ENCODE results near the gene AIMP2. TPM values are rescaled to one million over a fixed set of nuclear protein-coding genes. Genes with fewer than 3 reads are reported as not detected.
"Not testable (repeated sequence)": the region's sequence is repeated elsewhere in the genome, so short reads cannot be mapped to it uniquely, and the experiment has no call there.

The AIMP2 gene
- total RNA-seq, 1 experiment from 2014 or later, result 61.8 TPM

DNA sequence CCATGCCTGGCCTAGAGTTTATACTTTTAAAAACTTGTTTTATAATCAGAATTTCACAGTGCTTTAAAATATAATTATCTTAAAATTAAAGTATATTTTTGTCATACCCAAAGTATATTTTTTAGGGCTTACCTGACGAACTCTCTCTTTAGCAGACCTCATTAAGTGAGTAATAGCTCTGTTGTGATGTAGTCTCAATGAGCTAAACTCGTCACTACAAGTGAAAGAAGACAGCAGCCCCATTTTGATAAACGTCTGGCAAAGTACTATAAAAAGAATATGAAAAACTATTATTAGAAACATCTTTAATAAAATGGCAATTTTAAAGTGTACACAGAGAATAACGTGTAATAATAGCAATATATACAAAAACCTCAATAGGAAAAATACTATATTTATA, 40.7 kb downstream of the AIMP2 start:
- Histone ChIP-seq H3K79me2 (ENCODE audit: insufficient read depth, low read length) (peaks cover 18% of the 10 kb centered on the region), H3K4me2 (ENCODE audit: low read length) (no peak overlapping the region), H3K4me1 (ENCODE audit: control insufficient read depth in 1 of 2, insufficient read depth in 2 of 2, low read length in 2 of 2) (no peaks in the 10 kb centered on the region), H2AFZ (ENCODE audit: low read depth, low read length, poor library complexity, severe bottlenecking) (no peak overlapping the region), H3K9ac (ENCODE audit: low read length) (no peak overlapping the region), H3K27me3 (ENCODE audit: insufficient read depth, low read length) (no peaks in the 10 kb centered on the region), H3K4me3 (replicated peaks in 1 of 2; ENCODE audit: low read depth in 1 of 2, low read length in 2 of 2) (no peak overlapping the region), H3K36me3 (ENCODE audit: control insufficient read depth in 1 of 2, insufficient read depth in 2 of 2, low read length in 2 of 2) (peaks cover 17 to 42% of the 10 kb centered on the region in 2 experiments), H3K27ac (ENCODE audit: low read depth, low read length) (no peak overlapping the region), H3K9me2 (ENCODE audit: insufficient read depth) (no peaks in the 10 kb centered on the region), H3K9me3 (ENCODE audit: control insufficient read depth in 1 of 2, insufficient read depth in 1 of 2, low read depth in 1 of 2, low read length in 2 of 2) (no peaks in the 10 kb centered on the region), H4K20me1 (ENCODE audit: insufficient read depth) (no peaks in the 10 kb centered on the region)
- ATAC-seq (no peak), DNase-seq (ENCODE audit: low read depth, low spot score) (no peak)
- ChIA-PET CTCF (no interaction called here), POLR2A (no interaction called here), RAD21 (ENCODE audit: low non-redundant PET in 1 of 2, low total read pairs in 2 of 2, uncharacterized antibody in 2 of 2, unreplicated experiment in 2 of 2) (interaction anchor here in 1 of 2 experiments (0.7 kb wide), 1 partner anchor 222 kb away, joined by 3 read pairs; no protein-coding TSS in a partner anchor)
- intact Hi-C loops (cut with micrococcal nuclease), result no loop called here
- no TSS peak for BruUV-seq (replicated peaks)
- TF ChIP-seq ZFX (IDR thresholded peaks at IDR 0.05) (no peak), CEBPB (IDR thresholded peaks at IDR 0.05; ENCODE audit: low read depth) (no peak), ELF1 (IDR thresholded peaks at IDR 0.05; ENCODE audit: borderline replicate concordance, low read depth) (no peak), EGR1 (IDR thresholded peaks at IDR 0.05; ENCODE audit: low read depth) (no peak), CBX3 (IDR thresholded peaks at IDR 0.05; ENCODE audit: low read depth) (no peak)
- TF ChIP-seq, protein P1, sequence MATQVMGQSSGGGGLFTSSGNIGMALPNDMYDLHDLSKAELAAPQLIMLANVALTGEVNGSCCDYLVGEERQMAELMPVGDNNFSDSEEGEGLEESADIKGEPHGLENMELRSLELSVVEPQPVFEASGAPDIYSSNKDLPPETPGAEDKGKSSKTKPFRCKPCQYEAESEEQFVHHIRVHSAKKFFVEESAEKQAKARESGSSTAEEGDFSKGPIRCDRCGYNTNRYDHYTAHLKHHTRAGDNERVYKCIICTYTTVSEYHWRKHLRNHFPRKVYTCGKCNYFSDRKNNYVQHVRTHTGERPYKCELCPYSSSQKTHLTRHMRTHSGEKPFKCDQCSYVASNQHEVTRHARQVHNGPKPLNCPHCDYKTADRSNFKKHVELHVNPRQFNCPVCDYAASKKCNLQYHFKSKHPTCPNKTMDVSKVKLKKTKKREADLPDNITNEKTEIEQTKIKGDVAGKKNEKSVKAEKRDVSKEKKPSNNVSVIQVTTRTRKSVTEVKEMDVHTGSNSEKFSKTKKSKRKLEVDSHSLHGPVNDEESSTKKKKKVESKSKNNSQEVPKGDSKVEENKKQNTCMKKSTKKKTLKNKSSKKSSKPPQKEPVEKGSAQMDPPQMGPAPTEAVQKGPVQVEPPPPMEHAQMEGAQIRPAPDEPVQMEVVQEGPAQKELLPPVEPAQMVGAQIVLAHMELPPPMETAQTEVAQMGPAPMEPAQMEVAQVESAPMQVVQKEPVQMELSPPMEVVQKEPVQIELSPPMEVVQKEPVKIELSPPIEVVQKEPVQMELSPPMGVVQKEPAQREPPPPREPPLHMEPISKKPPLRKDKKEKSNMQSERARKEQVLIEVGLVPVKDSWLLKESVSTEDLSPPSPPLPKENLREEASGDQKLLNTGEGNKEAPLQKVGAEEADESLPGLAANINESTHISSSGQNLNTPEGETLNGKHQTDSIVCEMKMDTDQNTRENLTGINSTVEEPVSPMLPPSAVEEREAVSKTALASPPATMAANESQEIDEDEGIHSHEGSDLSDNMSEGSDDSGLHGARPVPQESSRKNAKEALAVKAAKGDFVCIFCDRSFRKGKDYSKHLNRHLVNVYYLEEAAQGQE (IDR thresholded peaks at IDR 0.05; ENCODE audit: low read depth), result no peak
- TF ChIP-seq, protein P2, sequence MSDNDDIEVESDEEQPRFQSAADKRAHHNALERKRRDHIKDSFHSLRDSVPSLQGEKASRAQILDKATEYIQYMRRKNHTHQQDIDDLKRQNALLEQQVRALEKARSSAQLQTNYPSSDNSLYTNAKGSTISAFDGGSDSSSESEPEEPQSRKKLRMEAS (IDR thresholded peaks at IDR 0.05), result no peak
- TF ChIP-seq, protein P3, sequence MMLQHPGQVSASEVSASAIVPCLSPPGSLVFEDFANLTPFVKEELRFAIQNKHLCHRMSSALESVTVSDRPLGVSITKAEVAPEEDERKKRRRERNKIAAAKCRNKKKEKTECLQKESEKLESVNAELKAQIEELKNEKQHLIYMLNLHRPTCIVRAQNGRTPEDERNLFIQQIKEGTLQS (IDR thresholded peaks at IDR 0.05), result no peak

DNA sequence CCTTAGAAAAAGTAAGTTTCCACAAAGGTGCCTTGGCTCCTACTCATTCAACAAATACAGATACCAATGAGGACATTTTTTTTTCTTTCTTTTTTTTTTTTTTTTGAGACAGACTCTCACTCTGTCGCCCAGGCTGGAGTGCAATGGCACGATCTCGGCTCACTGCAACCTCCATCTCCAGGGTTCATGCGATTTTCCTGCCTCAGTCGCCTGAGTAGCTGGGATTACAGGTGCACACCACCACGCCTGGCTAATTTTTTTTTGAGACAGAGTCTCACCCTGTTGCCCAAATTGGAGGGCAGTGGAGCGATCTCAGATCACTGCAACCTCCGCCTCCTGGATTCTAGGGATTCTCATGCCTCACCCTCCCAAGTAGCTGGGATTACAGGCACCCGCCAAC, 42.1 kb downstream of the AIMP2 start:
- H3K4me1 ChIP-seq (ENCODE audit: control insufficient read depth in 1 of 2, insufficient read depth in 2 of 2, low read length in 2 of 2); ATAC-seq; H3K4me2 ChIP-seq (ENCODE audit: low read length); RAD21 ChIA-PET (ENCODE audit: low non-redundant PET in 1 of 2, low total read pairs in 2 of 2, uncharacterized antibody in 2 of 2, unreplicated experiment in 2 of 2); intact Hi-C loops (cut with micrococcal nuclease); CTCF ChIA-PET; H3K9me2 ChIP-seq (ENCODE audit: insufficient read depth); POLR2A ChIA-PET; H3K4me3 ChIP-seq (replicated peaks in 1 of 2; ENCODE audit: low read depth in 1 of 2, low read length in 2 of 2); H2AFZ ChIP-seq (ENCODE audit: low read depth, low read length, poor library complexity, severe bottlenecking); H3K27ac ChIP-seq (ENCODE audit: low read depth, low read length); H4K20me1 ChIP-seq (ENCODE audit: insufficient read depth); H3K9me3 ChIP-seq (ENCODE audit: control insufficient read depth in 1 of 2, insufficient read depth in 1 of 2, low read depth in 1 of 2, low read length in 2 of 2); BruUV-seq (replicated peaks); DNase-seq (ENCODE audit: low read depth, low spot score); H3K27me3 ChIP-seq (ENCODE audit: insufficient read depth, low read length); H3K9ac ChIP-seq (ENCODE audit: low read length): not testable (repeated sequence)
- Histone ChIP-seq H3K79me2 (ENCODE audit: insufficient read depth, low read length) (peaks cover 32% of the 10 kb centered on the region), H3K36me3 (ENCODE audit: control insufficient read depth in 1 of 2, insufficient read depth in 2 of 2, low read length in 2 of 2) (peaks cover 16 to 37% of the 10 kb centered on the region in 2 experiments)
